LNCaP clone FGC (cell line): ENCODE measurements around the gene BPIFB1.

ENCODE experiments used
- DNase-seq: peaks from one replicate; pipeline ENCODE4 v3.0.0-alpha.2; 2011; ENCODE audit warnings: low read depth
- H3K4me3 ChIP-seq: 2 replicates; pipeline ENCODE4 v1.5.1; 2011; ENCODE audit warnings: mild to moderate bottlenecking, low read depth, low read length, control low read depth
- CTCF ChIP-seq: IDR thresholded peaks from 2 replicates; pipeline ENCODE4 v1.5.1; 2012; ENCODE audit warnings: mild to moderate bottlenecking; ENCODE audit not compliant: control insufficient read depth, insufficient read depth; ENCODE audit errors: extremely low read depth

BPIFB1 gene

GRCh38 chr20:33351696-33352095 is 68.7 kb downstream of the BPIFB1 start:
- H3K4me3 ChIP-seq, result no peak overlapping the region
- no peak for DNase-seq
- TF ChIP-seq CTCF, result no peak

- no peak for TF ChIP-seq CTCF
- no peak for DNase-seq
- no peak overlapping the region for H3K4me3 ChIP-seq
These were observed 69.4 kb downstream of the BPIFB1 start for GRCh38 chr20:33352258-33353012.

GRCh38 chr20:33353013-33353402 is 70.0 kb downstream of the BPIFB1 start:
- no peak for DNase-seq
- H3K4me3 ChIP-seq, result no peak overlapping the region
- no peak for TF ChIP-seq CTCF
